ENCODE data around the gene NPC1.

NPC1 gene

GRCh38 chr18:23541349-23542093 is 44.8 kb downstream of the NPC1 start:
- TF ChIP-seq POU2F2 (IDR thresholded peaks at IDR 0.05; ENCODE audit: low read depth, low read length), result no peak
- DNase-seq (ENCODE audit: insufficient read length, low spot score), result no peak
- peak; percentile 9 for FAIRE-seq

- peak; percentile 40 for FAIRE-seq
- TF ChIP-seq SPI1 (IDR thresholded peaks at IDR 0.05; ENCODE audit: low read depth, low read length) (peak; percentile 74), PAX5 (IDR thresholded peaks at IDR 0.05; ENCODE audit: insufficient read depth, low read length, severe bottlenecking) (no peak), POU2F2 (IDR thresholded peaks at IDR 0.05; ENCODE audit: low read depth, low read length) (no peak)
Observed at GRCh38 chr18:23540867-23541266, 45.4 kb downstream of the NPC1 start.

GRCh38 chr18:23539911-23540525 is 46.3 kb downstream of the NPC1 start:
- FAIRE-seq (no peak), DNase-seq (ENCODE audit: insufficient read length, low spot score) (no peak)
- TF ChIP-seq SPI1 (IDR thresholded peaks at IDR 0.05; ENCODE audit: low read depth, low read length), result no peak
- no peak for TF ChIP-seq POU2F2 (IDR thresholded peaks at IDR 0.05; ENCODE audit: low read depth, low read length)
- no peak for TF ChIP-seq POLR2AphosphoS5 (IDR thresholded peaks at IDR 0.05; ENCODE audit: low read depth, low read length)
- TF ChIP-seq POLR2A (IDR thresholded peaks at IDR 0.05; ENCODE audit: low read depth, low read length), result no peak
- TF ChIP-seq TAF1 (IDR thresholded peaks at IDR 0.05; ENCODE audit: low read depth, low read length), result no peak

More at GRCh38 chr18:23540867-23541266, 45.4 kb downstream of the NPC1 start:
- peak; percentile 20 for DNase-seq (ENCODE audit: insufficient read length, low spot score)

- FAIRE-seq (peak; percentile 69), DNase-seq (ENCODE audit: insufficient read length, low spot score) (no peak)
- no peak for TF ChIP-seq PAX5 (IDR thresholded peaks at IDR 0.05; ENCODE audit: insufficient read depth, low read length, severe bottlenecking)
- TF ChIP-seq SPI1 (IDR thresholded peaks at IDR 0.05; ENCODE audit: low read depth, low read length), result peak; percentile 56
Observed at GRCh38 chr18:23539296-23539695, 47.0 kb downstream of the NPC1 start.

- no peak for TF ChIP-seq POU2F2 (IDR thresholded peaks at IDR 0.05; ENCODE audit: low read depth, low read length)
- TF ChIP-seq SPI1 (IDR thresholded peaks at IDR 0.05; ENCODE audit: low read depth, low read length), result no peak
- TF ChIP-seq POLR2A (IDR thresholded peaks at IDR 0.05; ENCODE audit: low read depth, low read length), result no peak
- no peak for TF ChIP-seq TAF1 (IDR thresholded peaks at IDR 0.05; ENCODE audit: low read depth, low read length)
- FAIRE-seq (no peak), DNase-seq (ENCODE audit: insufficient read length, low spot score) (no peak)
Observed at GRCh38 chr18:23538870-23539269, 47.4 kb downstream of the NPC1 start.

- TF ChIP-seq SPI1 (IDR thresholded peaks at IDR 0.05; ENCODE audit: low read depth, low read length) (no peak), TAF1 (IDR thresholded peaks at IDR 0.05; ENCODE audit: low read depth, low read length) (no peak), PAX5 (IDR thresholded peaks at IDR 0.05; ENCODE audit: insufficient read depth, low read length, severe bottlenecking) (no peak), POLR2A (IDR thresholded peaks at IDR 0.05; ENCODE audit: low read depth, low read length) (no peak), POLR2AphosphoS5 (IDR thresholded peaks at IDR 0.05; ENCODE audit: low read depth, low read length) (no peak), POU2F2 (IDR thresholded peaks at IDR 0.05; ENCODE audit: low read depth, low read length) (no peak)
- FAIRE-seq, result no peak
Observed at GRCh38 chr18:23538001-23538400, 48.3 kb downstream of the NPC1 start.

GRCh38 chr18:23537274-23537673 is 49.0 kb downstream of the NPC1 start:
- TF ChIP-seq TAF1 (IDR thresholded peaks at IDR 0.05; ENCODE audit: low read depth, low read length), result no peak
- TF ChIP-seq POLR2AphosphoS5 (IDR thresholded peaks at IDR 0.05; ENCODE audit: low read depth, low read length), result no peak
- TF ChIP-seq PAX5 (IDR thresholded peaks at IDR 0.05; ENCODE audit: insufficient read depth, low read length, severe bottlenecking), result no peak
- no peak for TF ChIP-seq SPI1 (IDR thresholded peaks at IDR 0.05; ENCODE audit: low read depth, low read length)
- TF ChIP-seq POLR2A (IDR thresholded peaks at IDR 0.05; ENCODE audit: low read depth, low read length), result no peak
- no peak for TF ChIP-seq POU2F2 (IDR thresholded peaks at IDR 0.05; ENCODE audit: low read depth, low read length)
- DNase-seq (ENCODE audit: insufficient read length, low spot score), result no peak
- no peak for FAIRE-seq

More at GRCh38 chr18:23538001-23538400, 48.3 kb downstream of the NPC1 start:
- no peak for DNase-seq (ENCODE audit: insufficient read length, low spot score)

GRCh38 chr18:23536204-23536603 is 50.1 kb downstream of the NPC1 start:
- FAIRE-seq (no peak), DNase-seq (ENCODE audit: insufficient read length, low spot score) (no peak)
- TF ChIP-seq POU2F2 (IDR thresholded peaks at IDR 0.05; ENCODE audit: low read depth, low read length), result no peak
- no peak for TF ChIP-seq POLR2A (IDR thresholded peaks at IDR 0.05; ENCODE audit: low read depth, low read length)
- TF ChIP-seq POLR2AphosphoS5 (IDR thresholded peaks at IDR 0.05; ENCODE audit: low read depth, low read length), result no peak
- no peak for TF ChIP-seq SPI1 (IDR thresholded peaks at IDR 0.05; ENCODE audit: low read depth, low read length)

- no peak for DNase-seq (ENCODE audit: insufficient read length, low spot score)
- FAIRE-seq, result no peak
- TF ChIP-seq POLR2AphosphoS5 (IDR thresholded peaks at IDR 0.05; ENCODE audit: low read depth, low read length), result no peak
- TF ChIP-seq SPI1 (IDR thresholded peaks at IDR 0.05; ENCODE audit: low read depth, low read length), result no peak
- no peak for TF ChIP-seq POU2F2 (IDR thresholded peaks at IDR 0.05; ENCODE audit: low read depth, low read length)
- no peak for TF ChIP-seq PAX5 (IDR thresholded peaks at IDR 0.05; ENCODE audit: insufficient read depth, low read length, severe bottlenecking)
- TF ChIP-seq TAF1 (IDR thresholded peaks at IDR 0.05; ENCODE audit: low read depth, low read length), result no peak
- no peak for TF ChIP-seq POLR2A (IDR thresholded peaks at IDR 0.05; ENCODE audit: low read depth, low read length)
Observed at GRCh38 chr18:23534276-23534675, 52.0 kb downstream of the NPC1 start.

- no peak for TF ChIP-seq TAF1 (IDR thresholded peaks at IDR 0.05; ENCODE audit: low read depth, low read length)
- TF ChIP-seq PAX5 (IDR thresholded peaks at IDR 0.05; ENCODE audit: insufficient read depth, low read length, severe bottlenecking), result no peak
- TF ChIP-seq POLR2AphosphoS5 (IDR thresholded peaks at IDR 0.05; ENCODE audit: low read depth, low read length), result no peak
- DNase-seq (ENCODE audit: insufficient read length, low spot score) (no peak), FAIRE-seq (no peak)
Observed at GRCh38 chr18:23532848-23533247, 53.5 kb downstream of the NPC1 start.
